HepG2 (cell line): ENCODE data around the gene CDC42EP1. TPM values are rescaled to one million over a fixed set of nuclear protein-coding genes. Genes with fewer than 3 reads are reported as not detected.
A peak's percentile ranks its signal among the peaks of the same experiment; 100 is the strongest.

ENCODE experiments used
- ATAC-seq: fragments of 200-7000 bp; cut with Tn5 transposase; 3 replicates; pipeline ENCODE4 v1.9.1; 2020; ENCODE audit warnings: mild to moderate bottlenecking, moderate library complexity
- BruUV-seq: library from RNA; stranded (reverse); fragments of 400-500 nt; replicated peaks from 2 replicates; lab custom pipeline; 2021; lab: Mats Ljungman, UMichigan
- CTCF ChIA-PET: fragments of 300-600 bp; formaldehyde crosslinking; extraction: SDS; loops from one replicate; lab custom pipeline; 2021; ENCODE audit warnings: low total read pairs, inconsistent platforms, low intra/inter-chr PET ratio; lab: Yijun Ruan, JAX
- POLR2A ChIA-PET: fragments of 350-600 bp; sonication (Branson Sonifier 250); formaldehyde crosslinking; loops from one replicate; lab custom pipeline; 2020; ENCODE audit warnings: antibody characterized with exemption, inconsistent platforms; lab: Yijun Ruan, JAX
- DNase-seq: peaks from one replicate; pipeline ENCODE4 v3.0.0-alpha.2; 2015; ENCODE audit warnings: low spot score
- FAIRE-seq: peaks from 3 replicates; lab custom pipeline; 2011; peaks lifted over from hg19 to GRCh38; lab: Jason Lieb, UNC
- H2AFZ ChIP-seq: one replicate; pipeline ENCODE4 v1.6.1; 2011; ENCODE audit warnings: low read length, inconsistent platforms
- H3K27ac ChIP-seq: fragments of 300-600 bp; 3 replicates; pipeline ENCODE4 v1.8.0; 2011; ENCODE audit warnings: mixed run types, mild to moderate bottlenecking, mixed read lengths, low read length, inconsistent platforms; ENCODE audit not compliant: insufficient read depth; ENCODE audit errors: extremely low read length
- H3K27me3 ChIP-seq, 2 experiments: fragments of 200-600 bp in 1 of 2; 2 replicates in 1 of 2; 3 replicates in 1 of 2; pipeline versions ENCODE4 v1.6.0 to v1.8.0; 2011; ENCODE audit warnings: low read length in 2 of 2, mild to moderate bottlenecking in 2 of 2, moderate library complexity in 2 of 2, inconsistent platforms in 1 of 2; ENCODE audit not compliant: insufficient read depth in 2 of 2, control insufficient read depth in 1 of 2
- H3K36me3 ChIP-seq, 2 experiments: fragments of 200-600 bp in 1 of 2; replicated peaks in 1 of 2; 2 replicates in 1 of 2; 3 replicates in 1 of 2; pipeline versions ENCODE4 v1.5.1 to v1.8.0; 2011; ENCODE audit warnings: low read length in 2 of 2, inconsistent platforms in 1 of 2; ENCODE audit not compliant: insufficient read depth in 2 of 2, control insufficient read depth in 1 of 2
- H3K4me1 ChIP-seq: 2 replicates; pipeline ENCODE4 v1.5.1; 2012; ENCODE audit warnings: low read length, inconsistent platforms; ENCODE audit not compliant: insufficient read depth
- H3K4me2 ChIP-seq: 2 replicates; pipeline ENCODE4 v1.6.0; 2011; ENCODE audit warnings: low read depth, low read length, inconsistent platforms
- H3K4me3 ChIP-seq, 3 experiments: fragments of 200-600 bp in 1 of 3; sonication (generic), shearing (Covaris generic) in 1 of 3; replicated peaks in 1 of 3; 2 replicates each; pipeline ENCODE4 v1.5.1; 2011 to 2016; ENCODE audit warnings: low read length in 3 of 3, inconsistent platforms in 2 of 3, low read depth in 2 of 3, mild to moderate bottlenecking in 2 of 3, control low read depth in 1 of 3, mixed read lengths in 1 of 3; ENCODE audit not compliant: insufficient read depth in 1 of 3
- H3K79me2 ChIP-seq: one replicate; pipeline ENCODE4 v1.6.1; 2011; ENCODE audit warnings: low read length, inconsistent platforms; ENCODE audit not compliant: insufficient read depth
- H3K9ac ChIP-seq: 2 replicates; pipeline ENCODE4 v1.6.0; 2011; ENCODE audit warnings: mild to moderate bottlenecking, low read depth, low read length, inconsistent platforms; ENCODE audit not compliant: insufficient read depth
- H3K9me3 ChIP-seq: 2 replicates; pipeline ENCODE4 v1.5.1; 2012; ENCODE audit warnings: mild to moderate bottlenecking, low read length
- H4K20me1 ChIP-seq: 2 replicates; pipeline ENCODE4 v1.6.0; 2011; ENCODE audit warnings: inconsistent platforms, mild to moderate bottlenecking, low read length, moderate library complexity; ENCODE audit not compliant: insufficient read depth
- ETV6 ChIP-seq: sonication (generic); formaldehyde crosslinking; conservative IDR thresholded peaks from 2 replicates; pipeline ENCODE4 v1.4.0; 2020; ENCODE audit warnings: missing genetic modification reagents
- ZNF652 ChIP-seq: IDR thresholded peaks from 2 replicates; pipeline ENCODE4 v1.6.1; 2016; ENCODE audit warnings: low read depth, borderline replicate concordance
- ZNF790 ChIP-seq: sonication (generic); formaldehyde crosslinking; IDR thresholded peaks from 2 replicates; pipeline ENCODE4 v1.8.0; 2022; ENCODE audit warnings: missing genetic modification reagents, mild to moderate bottlenecking, borderline replicate concordance
- WGBS: methylation state at CpG from one replicate; pipeline ENCODE4 v1.1.6; 2017; ENCODE audit warnings: low lambda C conversion rate; 5-methylcytosine and 5-hydroxymethylcytosine counted together
- in situ Hi-C: cut with HindIII; loops from 2 replicates; pipeline ENCODE4 v1.10.0; 2017; ENCODE audit warnings: low pct_unique_long_range_greater_than_20kb; ENCODE audit not compliant: extremely low pct_ligation_motif_present
- intact Hi-C: fragments of 100-400 bp; cut with micrococcal nuclease; formaldehyde crosslinking; loops from one replicate; pipeline ENCODE4 v1.10.0; 2022; ENCODE audit not compliant: unreplicated experiment
- polyA plus RNA-seq, 8 experiments: library from polyadenylated mRNA; depleted of rRNA in 3 of 8; stranded (reverse) in 7 of 8; unstranded in 1 of 8; fragments of >200 nt; fragmentation: Illumina TruSeq in 4 of 8; extraction: Trizol in 4 of 8; gene quantifications; 2 replicates each; pipeline versions ENCODE4 v1.2.1 to v1.2.3, GENCODE V29; 2011 to 2016; ENCODE audit warnings: low read depth in 4 of 8, missing spikeins in 1 of 8, mixed read lengths in 1 of 8; ENCODE audit not compliant: insufficient read depth in 1 of 8
- total RNA-seq, 5 experiments: library from RNA; depleted of rRNA; stranded (reverse); fragments of >200 nt; fragmentation: Illumina TruSeq; extraction: Trizol; gene quantifications; 2 replicates each; pipeline ENCODE4 v1.2.3, GENCODE V29; 2016; ENCODE audit warnings: low read depth in 1 of 5
- TF ChIP-seq, protein P1 (sequence below): sonication (generic); formaldehyde crosslinking; IDR thresholded peaks from 2 replicates; pipeline ENCODE4 v1.5.1; 2020; ENCODE audit warnings: mild to moderate bottlenecking, missing genetic modification reagents, moderate library complexity

Gene CDC42EP1
- total and polyA plus RNA-seq, 2 of the 13 experiments (the other 11 are each of a cell fraction or from before 2014, with no cell fraction given) = 17.1 to 29.5 TPM

DNA sequence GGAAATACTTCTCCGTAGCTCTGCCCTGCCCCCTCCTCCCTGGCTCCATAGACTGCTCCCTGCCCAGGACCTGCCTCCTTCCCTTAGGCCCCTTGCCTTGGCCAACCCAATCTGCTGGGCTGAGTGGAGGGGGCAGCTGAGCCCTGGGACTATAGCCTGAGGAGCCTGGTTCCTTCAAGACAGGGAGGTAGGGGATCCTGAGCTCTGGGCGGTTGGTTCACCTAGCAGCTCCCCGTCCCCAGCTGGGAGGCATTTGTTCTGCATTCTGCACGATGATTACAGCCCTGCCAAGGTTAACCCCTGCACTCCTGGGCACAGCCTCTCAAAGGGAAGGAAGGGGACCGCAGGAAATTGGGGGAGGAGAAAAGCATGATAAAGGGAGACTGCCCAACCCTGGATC is 3.6 kb upstream of the CDC42EP1 start:
- Histone ChIP-seq H3K36me3 (no peaks in the 10 kb centered on the region), H4K20me1 (no peaks in the 10 kb centered on the region), H3K9me3 (no peaks in the 10 kb centered on the region), H3K9ac (peak overlapping the region; percentile 5; the same call in 1 of the 2 replicates), H3K4me3 (peak overlapping the region in 1 of 3 experiments; percentile 26; a peak in 1 of 6 replicates), H3K79me2 (peaks cover 13% of the 10 kb centered on the region), H3K27ac (no peak overlapping the region), H2AFZ (no peak overlapping the region), H3K4me2 (peak overlapping the region; percentile 34; the same call in 1 of the 2 replicates), H3K27me3 (no peaks in the 10 kb centered on the region; a peak in 2 of 5 replicates), H3K4me1 (peaks cover 81% of the 10 kb centered on the region)
- WGBS = 4% methylated on average over 3 of the region's 5 CpGs
- BruUV-seq = no TSS peak
- FAIRE-seq (no peak), DNase-seq (no peak), ATAC-seq (no peak)
- intact Hi-C loops = no loop called here
- TF ChIP-seq, protein P1, sequence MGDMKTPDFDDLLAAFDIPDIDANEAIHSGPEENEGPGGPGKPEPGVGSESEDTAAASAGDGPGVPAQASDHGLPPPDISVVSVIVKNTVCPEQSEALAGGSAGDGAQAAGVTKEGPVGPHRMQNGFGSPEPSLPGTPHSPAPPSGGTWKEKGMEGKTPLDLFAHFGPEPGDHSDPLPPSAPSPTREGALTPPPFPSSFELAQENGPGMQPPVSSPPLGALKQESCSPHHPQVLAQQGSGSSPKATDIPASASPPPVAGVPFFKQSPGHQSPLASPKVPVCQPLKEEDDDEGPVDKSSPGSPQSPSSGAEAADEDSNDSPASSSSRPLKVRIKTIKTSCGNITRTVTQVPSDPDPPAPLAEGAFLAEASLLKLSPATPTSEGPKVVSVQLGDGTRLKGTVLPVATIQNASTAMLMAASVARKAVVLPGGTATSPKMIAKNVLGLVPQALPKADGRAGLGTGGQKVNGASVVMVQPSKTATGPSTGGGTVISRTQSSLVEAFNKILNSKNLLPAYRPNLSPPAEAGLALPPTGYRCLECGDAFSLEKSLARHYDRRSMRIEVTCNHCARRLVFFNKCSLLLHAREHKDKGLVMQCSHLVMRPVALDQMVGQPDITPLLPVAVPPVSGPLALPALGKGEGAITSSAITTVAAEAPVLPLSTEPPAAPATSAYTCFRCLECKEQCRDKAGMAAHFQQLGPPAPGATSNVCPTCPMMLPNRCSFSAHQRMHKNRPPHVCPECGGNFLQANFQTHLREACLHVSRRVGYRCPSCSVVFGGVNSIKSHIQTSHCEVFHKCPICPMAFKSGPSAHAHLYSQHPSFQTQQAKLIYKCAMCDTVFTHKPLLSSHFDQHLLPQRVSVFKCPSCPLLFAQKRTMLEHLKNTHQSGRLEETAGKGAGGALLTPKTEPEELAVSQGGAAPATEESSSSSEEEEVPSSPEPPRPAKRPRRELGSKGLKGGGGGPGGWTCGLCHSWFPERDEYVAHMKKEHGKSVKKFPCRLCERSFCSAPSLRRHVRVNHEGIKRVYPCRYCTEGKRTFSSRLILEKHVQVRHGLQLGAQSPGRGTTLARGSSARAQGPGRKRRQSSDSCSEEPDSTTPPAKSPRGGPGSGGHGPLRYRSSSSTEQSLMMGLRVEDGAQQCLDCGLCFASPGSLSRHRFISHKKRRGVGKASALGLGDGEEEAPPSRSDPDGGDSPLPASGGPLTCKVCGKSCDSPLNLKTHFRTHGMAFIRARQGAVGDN = peak; percentile 27; the same call in 1 of the 2 replicates
- 0 out of 2 replicates have a peak, but pooled peaks have one; percentile 27 for TF ChIP-seq ZNF790
- no peak for TF ChIP-seq ETV6 (CRISPR knock-in tag)
- TF ChIP-seq ZNF652 (CRISPR knock-in tag) = peak; percentile 92
- CTCF ChIA-PET = no interaction called here
- POLR2A ChIA-PET = interaction anchor here (1.0 to 17.5 kb wide), 3 partner anchors 9 to 13 kb away, joined by 3 to 976 read pairs (median 21); no protein-coding TSS in a partner anchor
- in situ Hi-C loops = no loop called here
